NCI-H2029 treated with DMSO at 0.1 percent for 48 hours (cell line): ENCODE results near the gene PPIP5K2.
"Not testable (repeated sequence)": the region's sequence is repeated elsewhere in the genome, so short reads cannot be mapped to it uniquely, and the experiment has no call there.

Experiments
- DNase-seq: peaks from one replicate; lab custom pipeline; 2025; lab: John Stamatoyannopoulos, UW

PPIP5K2 gene

DNA sequence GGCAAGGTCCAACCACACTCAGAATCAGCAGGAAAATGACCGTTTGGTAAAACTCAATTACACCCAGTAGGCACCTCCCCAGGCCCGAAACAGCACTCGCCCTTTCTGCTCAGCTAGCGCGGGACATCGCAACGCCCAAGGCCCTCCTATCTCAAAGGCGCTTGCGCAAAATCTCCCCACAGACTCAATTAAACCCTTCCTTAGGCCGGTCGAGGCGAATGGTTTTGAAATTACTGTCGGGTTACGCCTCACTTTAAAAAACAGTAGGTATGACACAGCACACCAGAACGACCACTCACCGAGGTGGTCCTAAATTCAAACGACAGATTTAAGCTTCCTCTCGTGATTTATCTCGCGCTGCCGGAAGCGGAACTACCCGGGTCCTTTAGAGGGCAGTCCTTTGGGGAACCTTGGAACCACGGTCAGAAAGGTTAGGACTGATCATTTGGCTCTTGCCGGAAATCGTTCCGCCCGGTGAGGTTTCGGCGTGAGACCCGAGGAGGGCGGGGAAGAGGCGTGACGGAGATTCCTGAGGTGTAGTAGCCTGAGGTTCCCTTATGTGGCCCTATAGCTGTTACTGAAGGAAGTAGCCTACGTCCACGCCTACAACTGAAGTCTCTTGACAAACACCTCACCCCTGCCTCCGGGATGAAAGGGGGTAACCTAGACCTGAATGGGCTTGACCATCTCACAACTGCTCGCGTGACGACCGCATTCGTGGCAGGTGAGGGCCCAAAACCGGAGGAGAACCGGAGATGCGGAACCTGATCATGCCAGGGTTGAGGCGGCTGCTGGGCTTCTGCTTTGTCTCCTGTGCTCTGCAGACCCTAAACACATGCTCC is at the start of gene PPIP5K2, which contains the start of gene GIN1:
PPIP5K2 (plus strand) TSS at position 537 of the 842 bp plus-strand sequence. CDS start 9,289 bp downstream, outside the sequence.
GIN1 (minus strand) TSS at position 374 of the 842 bp plus-strand sequence. CDS start 11,431 bp downstream, outside the sequence.
- peak; percentile 93 for DNase-seq

DNA sequence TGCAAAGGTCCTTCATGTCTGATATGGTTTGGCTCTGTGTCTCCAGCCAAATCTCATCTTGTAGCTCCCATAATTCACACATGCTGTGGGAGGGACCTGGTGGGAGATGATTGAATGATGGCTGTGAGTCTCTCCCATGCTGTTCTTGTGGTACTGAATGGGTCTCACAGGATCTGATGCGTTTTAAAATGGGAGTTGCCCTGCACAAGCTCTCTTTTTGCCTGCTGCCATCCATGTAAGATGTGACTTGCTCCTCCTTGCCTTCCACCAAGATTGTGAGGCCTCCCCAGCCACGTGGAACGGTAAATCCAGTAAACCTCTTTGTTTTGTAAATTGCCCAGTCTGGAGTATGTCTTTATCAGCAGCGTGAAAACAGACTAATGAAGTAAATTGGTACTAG is 46.6 kb upstream of the PPIP5K2 start:
- DNase-seq, result not testable (repeated sequence)

DNA sequence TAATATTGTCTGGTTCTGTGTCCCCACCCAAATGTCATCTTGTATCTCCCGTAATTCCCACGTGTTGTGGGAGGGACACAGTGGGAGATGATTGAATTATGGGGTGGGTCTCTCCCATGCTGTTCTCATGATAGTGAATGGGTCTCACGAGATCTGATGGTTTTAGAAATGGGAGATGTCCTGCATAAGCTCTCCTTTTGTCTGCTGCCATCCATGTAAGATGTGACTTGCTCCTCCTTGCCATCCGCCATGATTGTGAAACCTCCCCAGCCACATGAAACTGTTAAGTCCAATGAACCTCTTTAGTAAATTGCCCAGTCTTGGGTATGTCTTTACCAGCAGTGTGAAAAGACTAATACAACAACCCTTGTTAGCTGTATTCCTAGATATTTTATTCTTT is 44.7 kb upstream of the PPIP5K2 start:
- no peak for DNase-seq

DNA sequence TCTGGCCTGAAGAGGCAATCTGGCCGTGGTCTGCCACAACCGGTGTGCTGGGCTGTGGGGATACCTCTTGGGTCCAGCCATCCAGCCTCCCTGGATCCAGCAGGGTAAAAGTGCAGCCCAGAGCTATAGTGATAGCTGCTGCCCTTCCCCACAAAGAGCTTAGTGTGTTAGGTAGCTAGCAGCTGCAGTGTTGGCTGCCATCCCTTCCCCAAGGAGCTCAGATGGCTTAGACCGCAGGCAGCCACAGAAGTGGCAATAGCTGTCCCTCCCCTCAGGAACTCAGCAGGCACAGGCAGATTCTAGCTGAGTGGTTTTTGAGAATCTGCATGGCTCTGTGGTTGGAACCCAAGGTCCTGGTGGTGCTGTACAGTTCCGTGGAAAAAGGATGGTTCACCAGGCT is 40.3 kb upstream of the PPIP5K2 start:
- no peak for DNase-seq

DNA sequence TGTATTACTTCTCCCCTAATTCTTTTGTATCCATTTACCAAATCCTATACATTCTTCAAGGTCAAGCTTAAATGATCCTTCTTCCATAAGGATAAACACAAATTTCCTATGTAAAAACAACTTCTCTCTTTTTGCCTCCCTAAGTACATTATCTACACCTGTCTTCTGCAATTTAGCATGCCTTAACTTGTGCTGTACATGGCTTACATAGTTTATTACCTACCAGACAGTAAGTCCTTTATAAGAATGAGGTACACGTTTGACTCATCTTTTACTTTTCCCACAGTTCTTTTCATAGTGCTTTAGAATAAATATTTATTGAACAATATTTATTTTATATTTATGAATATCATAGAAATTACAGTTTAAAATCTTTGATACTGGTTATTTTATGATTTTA is 33.6 kb upstream of the PPIP5K2 start:
- DNase-seq, result no peak

DNA sequence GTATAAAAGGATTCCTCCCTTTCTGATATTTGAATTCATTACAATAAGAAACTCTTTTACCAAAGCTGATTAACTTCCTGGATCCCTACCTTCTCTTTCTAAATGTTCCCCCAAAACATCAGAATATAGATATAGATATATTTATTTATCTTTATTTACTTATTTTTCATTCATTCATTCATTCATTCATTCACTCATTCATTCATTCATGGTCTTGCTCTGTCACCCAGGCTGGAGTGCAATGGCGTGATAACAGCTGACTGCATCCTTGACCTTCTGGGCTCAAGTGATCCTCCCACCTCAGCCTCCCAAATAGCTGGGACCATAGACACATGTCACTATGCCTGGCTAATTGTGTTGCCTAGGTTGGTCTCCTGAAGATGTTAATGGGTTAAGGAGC is 30.8 kb upstream of the PPIP5K2 start:
- DNase-seq, result no peak

DNA sequence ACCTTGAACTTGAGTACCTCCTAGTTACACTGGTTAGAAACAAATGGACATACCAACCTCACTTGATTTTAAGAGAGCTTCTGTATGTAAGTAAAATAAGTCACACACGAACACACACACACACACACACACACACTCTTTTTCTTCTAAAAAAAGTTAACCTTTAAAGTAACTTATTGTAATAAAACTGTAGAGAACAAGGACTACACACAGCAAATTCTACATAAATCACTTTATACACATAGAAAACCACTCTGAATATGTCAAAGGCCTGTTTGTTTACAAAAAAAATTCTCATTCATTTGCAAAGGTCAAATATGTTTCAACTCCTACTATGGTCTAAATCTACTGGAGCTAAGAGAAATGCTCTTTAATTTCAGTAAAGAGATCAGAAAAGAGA is 29.3 kb upstream of the PPIP5K2 start:
- no peak for DNase-seq

DNA sequence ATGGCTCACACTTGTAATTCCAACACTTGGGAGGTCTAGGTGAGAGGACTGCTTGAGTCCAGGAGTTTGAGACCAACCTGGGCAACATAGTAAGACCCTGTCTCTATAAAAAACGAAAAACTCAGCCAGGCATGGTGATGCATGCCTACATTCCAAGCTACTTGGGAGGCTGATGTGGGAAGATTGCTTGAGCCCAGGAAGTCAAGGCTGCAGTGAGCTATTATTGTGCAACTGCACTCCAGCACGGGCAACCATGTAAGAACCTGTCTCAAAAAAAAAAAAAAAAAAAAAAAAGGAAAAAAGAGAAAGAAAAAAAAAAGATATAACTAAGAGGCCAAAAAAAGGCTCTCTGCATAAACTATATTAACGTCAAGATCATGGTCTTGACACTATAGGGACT is 27.4 kb upstream of the PPIP5K2 start:
- DNase-seq, result no peak

DNA sequence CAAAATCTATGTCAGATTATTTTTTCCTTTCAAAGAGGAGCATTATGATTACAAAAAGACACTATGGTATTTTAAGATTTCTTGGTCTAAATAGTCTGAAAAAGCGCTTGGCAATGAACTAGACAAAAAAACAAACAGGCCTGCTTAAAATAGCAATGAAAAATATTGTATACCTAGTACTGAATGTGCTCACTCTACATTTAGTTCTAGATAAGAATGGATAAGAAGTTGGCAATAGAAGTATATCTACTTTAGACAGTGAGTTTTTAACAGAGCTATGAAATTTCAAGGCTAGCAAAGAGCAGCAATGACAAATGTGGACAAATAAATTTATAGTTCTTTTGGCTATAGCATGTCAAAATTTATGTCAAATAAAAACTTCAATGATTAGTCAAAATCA is 26.4 kb upstream of the PPIP5K2 start:
- DNase-seq, result no peak

DNA sequence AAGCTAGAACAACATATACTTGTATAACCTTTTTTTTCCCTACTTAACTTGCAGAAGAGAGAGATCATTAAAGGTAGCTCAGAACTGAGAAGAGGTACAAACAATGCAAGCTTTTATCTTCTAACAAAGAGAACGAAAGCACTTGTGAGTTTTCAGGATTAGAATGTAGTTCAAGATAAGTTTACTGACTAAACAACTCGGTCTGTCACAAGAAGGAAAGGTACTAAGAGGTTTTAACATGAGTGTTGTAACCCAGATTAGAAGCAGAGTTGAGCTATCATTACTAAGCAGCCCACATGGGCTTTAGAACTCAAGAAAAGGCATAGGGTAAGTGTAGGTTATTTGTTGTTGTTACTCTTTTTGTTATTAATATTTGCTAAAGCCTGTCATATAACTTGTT is 25.4 kb upstream of the PPIP5K2 start:
- no peak for DNase-seq

DNA sequence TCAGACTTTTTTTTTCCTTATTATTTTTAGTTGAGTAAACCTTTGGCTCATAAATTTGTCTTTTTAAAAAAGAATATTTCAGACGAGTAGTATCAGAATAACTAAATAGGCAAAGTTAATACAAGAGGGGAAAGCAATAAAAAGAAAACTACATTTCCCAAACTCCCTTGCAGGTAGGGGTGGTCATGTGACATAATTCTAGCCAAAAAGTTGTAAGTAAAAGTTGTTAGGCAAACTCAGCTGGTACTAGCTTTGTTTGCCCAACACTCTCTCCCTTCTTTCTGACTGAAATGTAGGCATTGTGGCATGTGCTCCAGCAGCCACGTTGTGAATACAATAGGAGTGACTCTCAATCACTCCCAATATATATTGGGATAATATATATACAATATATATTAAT is 21.1 kb upstream of the PPIP5K2 start:
- DNase-seq, result no peak

DNA sequence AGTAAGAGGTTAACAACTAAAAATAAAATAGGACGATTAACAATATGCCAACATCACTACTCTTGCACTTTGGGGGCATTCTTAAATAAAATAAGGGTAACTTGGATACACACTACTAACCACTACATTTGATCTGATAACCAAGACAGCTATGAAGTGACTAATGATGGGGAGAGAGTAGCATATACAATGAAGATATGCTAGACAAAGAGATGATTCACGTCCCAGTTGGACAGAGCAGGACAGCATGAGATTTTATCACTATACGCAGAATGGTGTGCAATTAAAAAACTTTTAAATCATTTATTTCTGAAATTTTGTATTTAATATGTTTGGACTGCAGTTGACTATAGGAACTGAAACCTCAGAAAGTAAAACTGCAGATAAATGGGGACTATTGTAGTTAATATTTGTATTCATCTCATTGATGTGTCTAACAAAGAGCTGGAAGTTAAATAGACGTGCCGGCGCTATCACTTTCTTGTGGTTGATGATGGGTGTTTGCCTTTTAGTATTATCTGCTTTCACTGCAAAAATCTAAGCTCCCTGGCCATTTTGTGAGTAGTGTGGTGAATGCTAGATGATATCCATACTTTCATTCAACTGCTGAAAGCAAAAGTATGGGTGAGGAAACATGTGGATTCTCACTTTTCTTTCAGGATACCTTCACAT is 18.9 kb upstream of the PPIP5K2 start:
- DNase-seq, result no peak

DNA sequence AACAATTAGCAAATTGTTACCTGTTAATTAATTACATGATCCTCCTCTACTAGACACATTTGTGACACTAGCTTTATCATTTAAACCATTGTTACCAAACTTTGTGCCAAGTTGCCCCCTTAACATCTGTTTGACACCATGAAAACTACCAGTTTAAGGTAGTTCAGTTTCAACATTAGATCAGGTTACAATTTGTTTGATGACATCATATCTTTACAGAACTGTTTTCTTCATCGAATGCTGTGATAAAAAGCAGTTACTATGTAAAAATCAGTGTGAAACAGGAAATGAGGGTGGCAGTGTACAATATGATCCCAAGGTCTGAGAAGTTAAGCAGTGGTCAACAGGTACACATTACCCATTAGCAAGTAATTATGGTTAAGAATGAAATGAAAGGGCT is 17.9 kb upstream of the PPIP5K2 start:
- no peak for DNase-seq

DNA sequence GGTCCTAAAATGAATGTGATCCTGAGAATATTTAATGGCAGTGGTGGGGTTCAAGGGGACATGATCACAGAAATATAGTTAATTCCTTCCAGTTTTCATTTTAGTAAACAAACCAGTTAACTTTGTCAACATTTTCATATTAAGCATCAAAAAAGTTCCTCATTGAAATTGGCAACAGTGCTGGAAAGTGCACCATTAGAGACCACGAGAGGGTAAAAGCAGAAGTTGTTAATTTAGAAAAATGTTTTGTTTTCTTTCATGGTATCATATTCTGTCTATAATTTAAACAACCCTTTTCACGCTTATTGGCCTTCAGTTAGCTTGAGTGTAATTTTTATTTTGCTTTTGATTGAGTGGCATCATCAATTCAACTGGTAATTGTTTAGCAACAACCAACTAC is 12.0 kb upstream of the PPIP5K2 start:
- DNase-seq, result no peak

DNA sequence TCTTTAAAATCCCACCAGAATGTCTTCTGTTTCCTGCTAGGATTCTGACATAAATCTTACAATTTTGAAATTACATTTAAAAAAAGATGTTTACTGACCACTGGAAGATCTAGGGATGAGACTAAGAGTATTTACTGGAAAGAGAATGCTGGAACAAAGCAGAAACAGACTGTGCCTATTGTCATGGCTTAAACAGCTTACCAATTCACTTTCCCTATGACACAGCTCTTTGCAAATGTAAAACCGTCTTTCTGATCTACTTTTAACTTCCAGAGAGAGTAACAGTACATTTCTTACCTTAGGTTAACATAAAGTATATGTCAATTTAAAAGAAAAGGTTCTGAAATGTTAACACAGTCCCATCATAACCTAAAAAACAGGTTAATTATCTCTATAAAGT is 10.8 kb upstream of the PPIP5K2 start:
- DNase-seq, result no peak

DNA sequence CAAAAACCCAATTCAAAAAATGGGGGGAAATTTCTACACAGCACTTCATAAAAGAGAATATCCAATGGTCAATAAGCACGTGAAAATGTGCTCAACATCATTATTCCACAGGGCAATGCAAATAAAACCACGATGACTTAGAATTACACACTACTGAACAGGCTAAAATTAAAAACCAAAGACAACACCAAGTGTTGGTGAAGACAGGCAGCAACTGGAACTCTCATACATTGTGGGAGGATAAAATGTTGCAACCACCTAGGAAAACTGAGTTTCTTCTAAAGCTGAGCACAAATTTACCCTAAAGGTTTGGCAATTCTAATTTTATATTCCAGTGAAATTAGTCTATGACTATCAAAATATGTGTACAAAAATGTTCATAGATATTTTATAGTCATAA is 9.7 kb upstream of the PPIP5K2 start:
- DNase-seq, result no peak

DNA sequence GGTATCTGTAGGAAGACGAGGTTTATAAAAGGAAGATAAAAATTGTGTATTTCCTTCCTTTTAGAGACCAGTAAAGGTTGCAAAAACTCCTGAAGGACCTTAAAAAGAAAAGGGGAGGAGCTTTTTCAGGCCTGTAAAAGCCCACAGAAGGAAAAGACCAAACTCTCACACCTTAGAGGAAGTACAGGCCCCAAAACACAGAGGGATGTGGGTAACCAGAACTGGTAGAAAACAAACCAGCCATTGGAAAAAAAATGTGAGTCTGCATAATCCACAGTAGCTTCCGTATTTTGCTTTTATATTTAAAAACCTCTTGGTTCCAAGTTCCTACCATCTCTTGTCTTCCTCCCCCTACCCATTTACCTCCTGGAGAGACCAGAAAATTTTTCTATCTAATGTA is 8.6 kb upstream of the PPIP5K2 start:
- DNase-seq, result no peak

DNA sequence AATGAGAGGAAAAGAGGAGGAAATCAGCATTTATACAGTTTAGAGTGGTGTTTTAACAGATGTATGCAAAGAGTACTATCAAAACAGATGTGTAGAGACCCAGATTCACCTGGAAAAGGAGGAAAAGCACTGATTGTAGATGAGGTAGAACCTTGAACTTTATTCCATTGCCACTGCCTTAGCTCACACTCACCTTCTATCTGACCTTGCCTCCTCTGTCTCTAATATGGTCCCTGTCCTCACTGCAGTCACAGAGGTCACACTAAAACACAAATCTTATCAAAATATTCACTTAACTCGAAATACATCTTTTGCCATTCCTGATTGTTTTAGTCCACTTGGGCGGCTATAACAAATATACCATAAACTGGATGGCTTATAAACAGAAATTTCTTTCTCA is 7.2 kb upstream of the PPIP5K2 start:
- no peak for DNase-seq

DNA sequence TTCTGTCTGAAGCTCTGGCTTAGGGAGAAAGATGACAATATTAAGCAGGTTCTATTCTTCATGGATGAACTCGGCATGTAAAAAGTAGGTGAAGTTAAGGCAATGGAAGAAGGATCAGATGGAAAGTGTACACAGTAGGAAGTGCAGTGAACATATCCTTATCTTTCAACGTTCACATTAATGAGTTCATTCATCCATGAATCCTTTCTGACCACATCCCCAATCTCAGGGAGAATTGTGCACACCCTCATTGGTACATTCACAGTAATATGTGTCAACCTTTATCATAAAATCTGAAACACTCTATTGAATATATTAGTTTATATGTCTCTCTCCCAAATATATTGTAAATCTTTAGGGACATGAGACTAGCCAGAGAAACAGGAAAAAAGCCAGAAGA is 5.7 kb upstream of the PPIP5K2 start:
- no peak for DNase-seq

DNA sequence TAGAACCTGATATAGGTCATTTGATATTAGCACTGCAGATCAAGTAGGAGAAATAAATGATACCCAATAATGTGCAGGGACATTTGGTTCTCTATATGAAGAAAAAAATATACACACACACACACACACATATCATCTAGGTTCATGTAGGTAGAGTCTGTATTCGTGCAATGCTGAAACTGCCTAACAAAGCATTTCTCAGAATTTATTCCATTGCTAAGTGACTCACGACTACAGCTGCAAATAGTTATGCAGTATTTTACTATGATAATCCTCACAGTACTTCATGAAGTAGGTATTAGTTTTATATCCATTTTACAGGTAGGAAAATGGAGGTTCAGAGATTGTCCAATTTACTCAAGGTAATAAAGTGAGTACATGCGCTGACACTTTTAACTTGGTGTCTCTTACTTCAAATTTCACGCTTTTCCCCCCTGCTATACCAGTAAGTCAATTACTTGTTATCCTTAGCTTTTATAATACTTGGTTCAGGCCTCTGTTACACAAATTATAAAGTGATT is 2.6 kb upstream of the PPIP5K2 start:
- no peak for DNase-seq

DNA sequence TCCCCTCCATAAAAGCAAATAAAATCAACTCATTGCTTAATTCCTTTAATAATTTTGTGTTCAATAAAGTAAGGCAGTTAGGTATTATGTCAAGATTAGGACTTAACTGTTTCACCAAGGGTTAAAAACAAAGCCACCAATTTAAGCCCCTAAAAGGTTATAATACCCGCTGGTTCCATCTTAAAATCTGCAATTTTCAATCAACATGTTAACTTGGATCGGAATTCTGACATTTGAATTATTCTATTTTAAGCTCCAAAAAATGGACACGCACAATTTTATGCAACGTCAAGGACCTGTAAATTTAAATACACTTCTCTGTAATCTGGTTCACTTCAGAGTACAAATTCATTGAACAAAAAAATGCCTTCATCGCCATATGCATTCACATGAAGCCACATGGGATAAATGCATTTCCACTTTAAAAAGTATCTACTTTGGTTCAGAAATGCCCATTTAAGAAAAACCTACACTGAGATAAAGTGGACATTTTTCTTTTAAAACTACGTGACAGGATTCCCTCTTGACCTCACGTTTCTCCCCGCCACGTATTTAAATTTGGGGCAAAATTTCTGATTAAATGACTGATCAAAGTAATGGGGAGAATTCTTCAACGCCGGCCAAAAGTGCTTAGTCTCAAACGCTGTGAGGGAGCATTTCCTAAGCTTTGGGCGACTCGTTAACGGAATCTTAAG is 884 bp upstream of the PPIP5K2 start:
- DNase-seq, result no peak

DNA sequence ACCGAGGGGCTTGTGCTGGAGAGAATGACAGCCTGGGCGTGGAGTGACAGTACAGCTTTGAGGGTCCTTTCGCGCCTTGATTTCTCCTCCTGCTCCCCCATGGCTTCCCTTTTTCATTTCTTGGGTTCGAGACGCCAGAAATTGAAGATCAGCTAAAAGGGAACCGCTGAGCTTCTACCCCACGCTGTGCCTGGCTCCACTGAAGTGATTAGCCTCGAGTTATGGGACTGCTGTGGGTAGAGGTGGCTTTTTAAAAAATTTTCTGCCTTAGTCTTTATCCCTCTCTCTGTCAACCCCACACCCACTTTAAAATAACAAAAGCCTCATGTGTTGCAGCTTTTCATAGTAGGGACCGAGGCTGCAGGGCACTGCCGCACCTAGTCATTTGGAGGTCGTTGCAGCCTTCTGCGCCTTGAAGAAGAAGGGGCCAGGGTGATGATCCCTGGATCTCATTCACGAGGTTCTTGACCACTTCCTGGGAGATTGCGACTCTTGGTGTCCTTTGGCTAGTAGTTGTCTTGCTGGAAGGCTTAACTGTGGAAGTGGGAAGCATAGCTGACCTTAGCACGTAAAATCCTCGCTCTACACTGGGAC is 603 bp downstream of the PPIP5K2 start:
- no peak for DNase-seq
